ENCODE measurements around the gene CDKL2.

GRCh38 chr4:75658876-75659275 is 28.5 kb upstream of the CDKL2 start:
- TF ChIP-seq SUZ12 (IDR thresholded peaks at IDR 0.05; ENCODE audit: extremely low read depth, insufficient read depth, insufficient read length) (no peak), YY1 (IDR thresholded peaks at IDR 0.05; ENCODE audit: insufficient read depth, insufficient read length) (no peak), ZNF274 (IDR thresholded peaks at IDR 0.05; ENCODE audit: low read depth, low read length) (no peak)

All from NT2/D1 (cell line).